22Rv1 (cell line): Measurements from ENCODE around the gene FAM131A.

Source experiments
- ZFX ChIP-seq: fragments of 450-650 bp; IDR thresholded peaks from 2 replicates; pipeline ENCODE4 v1.6.1; 2017; ENCODE audit warnings: antibody characterized with exemption, borderline replicate concordance
- TF ChIP-seq, protein P1 (sequence below): fragments of 450-650 bp; IDR thresholded peaks from 2 replicates; pipeline ENCODE4 v1.5.1; 2017; ENCODE audit warnings: mild to moderate bottlenecking

DNA sequence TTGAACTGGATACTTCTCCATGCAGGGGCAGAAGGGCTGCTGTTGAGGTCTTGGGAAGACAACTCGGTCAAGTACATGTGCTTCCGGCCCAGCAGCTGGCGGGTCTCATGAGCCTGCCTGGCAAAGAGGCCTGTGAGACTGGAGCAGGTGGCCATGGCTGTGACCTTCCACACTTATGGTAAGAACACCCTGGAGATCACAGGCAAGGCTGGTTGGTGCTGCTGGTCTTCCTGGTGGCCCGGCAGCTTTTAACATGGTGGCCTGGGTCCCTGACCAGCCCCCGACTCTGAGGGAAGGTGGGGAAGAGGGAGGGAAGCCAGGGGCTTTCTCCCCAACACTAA lies 57.9 kb downstream of the FAM131A start:
- TF ChIP-seq, protein P1, sequence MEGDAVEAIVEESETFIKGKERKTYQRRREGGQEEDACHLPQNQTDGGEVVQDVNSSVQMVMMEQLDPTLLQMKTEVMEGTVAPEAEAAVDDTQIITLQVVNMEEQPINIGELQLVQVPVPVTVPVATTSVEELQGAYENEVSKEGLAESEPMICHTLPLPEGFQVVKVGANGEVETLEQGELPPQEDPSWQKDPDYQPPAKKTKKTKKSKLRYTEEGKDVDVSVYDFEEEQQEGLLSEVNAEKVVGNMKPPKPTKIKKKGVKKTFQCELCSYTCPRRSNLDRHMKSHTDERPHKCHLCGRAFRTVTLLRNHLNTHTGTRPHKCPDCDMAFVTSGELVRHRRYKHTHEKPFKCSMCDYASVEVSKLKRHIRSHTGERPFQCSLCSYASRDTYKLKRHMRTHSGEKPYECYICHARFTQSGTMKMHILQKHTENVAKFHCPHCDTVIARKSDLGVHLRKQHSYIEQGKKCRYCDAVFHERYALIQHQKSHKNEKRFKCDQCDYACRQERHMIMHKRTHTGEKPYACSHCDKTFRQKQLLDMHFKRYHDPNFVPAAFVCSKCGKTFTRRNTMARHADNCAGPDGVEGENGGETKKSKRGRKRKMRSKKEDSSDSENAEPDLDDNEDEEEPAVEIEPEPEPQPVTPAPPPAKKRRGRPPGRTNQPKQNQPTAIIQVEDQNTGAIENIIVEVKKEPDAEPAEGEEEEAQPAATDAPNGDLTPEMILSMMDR = no peak
- TF ChIP-seq ZFX = no peak
